Middle frontal gyrus (tissue), 1 donor: ENCODE results near the gene GRAP2.
"Not testable (repeated sequence)": the region's sequence is repeated elsewhere in the genome, so short reads cannot be mapped to it uniquely, and the experiment has no call there.

Experiments
- DNase-seq: peaks from one replicate; pipeline ENCODE4 v3.0.0-alpha.2; 2015; ENCODE audit warnings: low spot score; ENCODE audit errors: extremely low spot score

GRAP2 gene

GRCh38 chr22:39992894-39993293 lies 92.0 kb downstream of the GRAP2 start:
- not testable (repeated sequence) for DNase-seq

GRCh38 chr22:39994041-39994565 lies 93.2 kb downstream of the GRAP2 start:
- no peak for DNase-seq

GRCh38 chr22:39994566-39995392 lies 93.9 kb downstream of the GRAP2 start, which contains the start of gene FAM83F:
Gene FAM83F, plus strand, starts transcription at chr22:39994954. Its CDS starts 89 bp downstream, at chr22:39995043.
- DNase-seq = no peak

GRCh38 chr22:39995393-39996252 lies 94.7 kb downstream of the GRAP2 start:
- no peak for DNase-seq

GRCh38 chr22:39996732-39997131 lies 95.8 kb downstream of the GRAP2 start:
- no peak for DNase-seq

GRCh38 chr22:39997421-39997820 lies 96.5 kb downstream of the GRAP2 start:
- DNase-seq = no peak

GRCh38 chr22:39997939-39998726 lies 97.2 kb downstream of the GRAP2 start:
- no peak for DNase-seq

GRCh38 chr22:39999144-39999757 lies 98.4 kb downstream of the GRAP2 start:
- no peak for DNase-seq

- no peak for DNase-seq
These were observed 99.3 kb downstream of the GRAP2 start for GRCh38 chr22:40000171-40000570.

GRCh38 chr22:40001106-40001505 lies 100.2 kb downstream of the GRAP2 start:
- no peak for DNase-seq

- no peak for DNase-seq
These were observed 101.1 kb downstream of the GRAP2 start for GRCh38 chr22:40001800-40002577.

- DNase-seq = no peak
These were observed 102.2 kb downstream of the GRAP2 start for GRCh38 chr22:40002935-40003715.

- DNase-seq = no peak
These were observed 104.0 kb downstream of the GRAP2 start for GRCh38 chr22:40004836-40005235.

- no peak for DNase-seq
These were observed 105.8 kb downstream of the GRAP2 start for GRCh38 chr22:40006641-40007040.

GRCh38 chr22:40007853-40008710 lies 107.2 kb downstream of the GRAP2 start:
- DNase-seq = no peak

GRCh38 chr22:40008726-40009291 lies 107.9 kb downstream of the GRAP2 start:
- no peak for DNase-seq

GRCh38 chr22:40009292-40009774 lies 108.4 kb downstream of the GRAP2 start:
- DNase-seq = no peak
